Sigmoid colon (tissue), 4 donors: ENCODE results near the gene FANCC.

ENCODE experiments used
- CTCF ChIP-seq, 4 experiments: fragments of 450-650 bp in 3 of 4; fragments of 200-600 bp in 1 of 4; IDR thresholded peaks; one replicate each; pipeline ENCODE4 v1.5.1; 2016 to 2019; ENCODE audit warnings: antibody characterized with exemption in 4 of 4, mild to moderate bottlenecking in 3 of 4, moderate library complexity in 2 of 4
- POLR2AphosphoS5 ChIP-seq, 4 donors: sonication (generic); formaldehyde crosslinking; IDR thresholded peaks; one replicate each; pipeline ENCODE4 v1.6.1; 2017; ENCODE audit warnings: antibody characterized with exemption in 4 of 4

GRCh38 chr9:95090871-95091577 is 226.5 kb downstream of the FANCC start:
- no peak for TF ChIP-seq CTCF (IDR thresholded peaks at IDR 0.05)
- no peak for TF ChIP-seq POLR2AphosphoS5 (IDR thresholded peaks at IDR 0.05)
